Raji (cell line): Measurements from ENCODE around the gene JOSD1.

Source experiments
- POLR2A ChIP-seq: IDR thresholded peaks from 2 replicates; pipeline ENCODE4 v1.6.1; 2011; ENCODE audit warnings: low read depth, low read length, control low read depth; ENCODE audit not compliant: insufficient read depth

Gene JOSD1

GRCh38 chr22:38735465-38736256, 34.9 kb upstream of the JOSD1 start:
- no peak for TF ChIP-seq POLR2A

GRCh38 chr22:38735126-38735464, 34.4 kb upstream of the JOSD1 start:
- no peak for TF ChIP-seq POLR2A

DNA sequence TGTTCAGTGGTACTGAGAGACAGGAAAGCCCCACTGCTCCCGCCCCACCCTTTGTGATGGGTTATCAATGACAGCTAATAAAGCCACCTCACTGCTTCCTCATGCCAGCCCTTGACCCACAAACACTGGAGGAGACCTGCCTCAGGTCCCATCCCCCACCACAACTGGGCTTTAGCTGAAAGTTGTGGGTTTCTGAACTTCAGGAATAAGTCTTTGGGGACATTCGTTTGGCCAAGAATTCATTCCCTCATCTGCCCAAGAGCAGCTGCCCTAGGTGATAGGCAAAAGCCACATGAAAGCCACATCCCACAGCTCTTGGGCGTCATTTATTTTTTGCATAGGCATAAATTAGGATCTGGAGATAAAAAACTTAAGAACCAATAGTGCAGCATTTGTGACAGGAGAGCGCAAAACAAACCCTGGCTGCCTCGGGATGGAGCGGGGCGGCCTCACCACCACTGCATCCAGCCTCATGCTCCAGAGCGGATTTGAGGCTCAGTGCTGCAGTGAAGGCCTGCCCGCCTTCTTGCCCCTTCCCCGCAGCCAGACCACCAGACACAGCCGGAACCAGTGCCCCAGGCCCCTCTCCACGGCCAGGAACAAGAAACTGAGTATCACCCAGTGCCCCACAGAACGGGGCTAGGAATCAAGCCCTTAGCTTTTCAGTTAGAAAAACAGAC, 33.8 kb upstream of the JOSD1 start:
- no peak for TF ChIP-seq POLR2A

DNA sequence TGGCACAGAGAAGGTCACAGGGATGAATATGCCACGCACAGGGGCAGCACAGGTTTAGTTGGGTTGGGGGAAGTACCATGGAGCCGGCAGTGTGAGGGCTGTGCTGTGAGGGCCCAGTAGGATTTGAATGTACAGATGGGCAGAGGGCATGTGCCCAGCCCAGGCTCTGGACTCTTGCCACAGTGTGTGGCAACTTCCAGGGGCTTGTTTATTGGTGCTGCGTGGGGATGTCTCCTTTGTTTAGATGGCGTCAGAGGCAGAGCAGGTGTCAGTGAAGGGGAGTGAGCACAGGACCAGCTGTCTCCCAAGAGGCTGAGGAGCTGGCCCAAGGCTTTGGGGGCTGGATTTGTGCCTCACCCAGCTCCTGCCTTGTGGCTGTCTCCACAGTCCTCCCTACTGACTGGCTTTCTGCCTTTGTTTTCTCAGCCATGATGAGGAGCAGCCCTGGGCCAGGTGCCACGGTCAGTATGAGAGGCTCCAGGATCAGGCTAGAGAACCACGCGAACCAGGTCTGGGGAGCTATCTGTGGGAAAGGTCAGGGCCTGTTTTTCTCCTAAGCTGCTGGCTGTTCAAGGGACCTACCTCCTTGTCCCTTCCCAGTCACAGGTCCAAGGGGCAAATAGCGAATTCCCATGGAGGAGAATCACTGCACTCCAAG, 33.1 kb upstream of the JOSD1 start:
- no peak for TF ChIP-seq POLR2A

- TF ChIP-seq POLR2A: no peak
These were observed 32.6 kb upstream of the JOSD1 start for GRCh38 chr22:38733329-38733723.

DNA sequence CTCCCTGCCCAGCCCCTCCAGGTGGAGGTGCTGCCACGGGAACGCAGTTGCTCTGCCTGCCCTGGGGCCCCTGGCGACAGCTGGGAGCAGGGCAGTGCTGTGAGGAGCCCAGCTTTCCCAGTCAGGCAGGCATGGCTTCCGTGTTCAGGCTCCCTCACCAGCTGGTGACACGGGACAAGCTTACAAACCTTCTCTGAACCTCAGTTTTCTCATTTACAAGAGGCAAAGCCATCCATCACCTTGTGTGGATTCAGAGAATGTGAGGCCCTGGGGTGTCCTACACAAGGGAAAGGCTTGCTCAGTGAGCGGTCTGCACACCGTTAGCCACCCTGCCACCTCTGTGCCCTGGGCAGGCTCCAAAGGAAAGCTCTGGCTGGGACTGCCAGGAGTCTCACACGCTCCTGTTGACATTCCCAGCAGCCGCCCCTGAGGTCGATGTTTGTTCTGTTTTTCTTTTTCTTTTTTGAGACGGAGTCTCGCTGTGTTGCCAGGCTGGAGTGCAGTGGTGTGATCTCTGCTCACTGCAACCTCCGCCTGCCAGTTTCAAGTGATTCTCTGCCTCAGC, 31.6 kb upstream of the JOSD1 start:
- TF ChIP-seq POLR2A: no peak

DNA sequence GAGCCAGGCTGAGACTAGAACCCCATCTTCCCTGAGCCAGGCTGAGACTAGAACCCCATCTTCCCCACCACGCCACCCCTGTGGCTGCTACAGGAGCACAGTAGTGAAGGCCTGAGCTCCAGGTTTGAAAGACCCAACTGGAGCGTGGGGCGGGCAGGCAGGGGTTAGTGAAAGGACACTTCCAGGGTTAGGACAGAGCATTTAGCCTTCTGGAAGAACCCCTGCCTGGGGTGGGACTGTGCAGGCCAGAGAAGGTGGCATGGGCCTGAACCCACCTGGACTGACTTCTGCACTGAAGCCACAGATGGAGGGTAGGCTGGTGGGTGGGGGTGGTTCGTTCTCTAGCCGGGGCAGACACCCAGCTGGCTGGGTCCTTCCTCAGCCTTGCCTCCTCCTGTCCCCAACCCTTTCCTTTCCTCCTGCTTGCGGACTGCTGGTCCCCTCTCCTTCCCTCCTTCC, 31.0 kb upstream of the JOSD1 start:
- no peak for TF ChIP-seq POLR2A

- TF ChIP-seq POLR2A: no peak
These were observed 29.7 kb upstream of the JOSD1 start for GRCh38 chr22:38730411-38730871.

DNA sequence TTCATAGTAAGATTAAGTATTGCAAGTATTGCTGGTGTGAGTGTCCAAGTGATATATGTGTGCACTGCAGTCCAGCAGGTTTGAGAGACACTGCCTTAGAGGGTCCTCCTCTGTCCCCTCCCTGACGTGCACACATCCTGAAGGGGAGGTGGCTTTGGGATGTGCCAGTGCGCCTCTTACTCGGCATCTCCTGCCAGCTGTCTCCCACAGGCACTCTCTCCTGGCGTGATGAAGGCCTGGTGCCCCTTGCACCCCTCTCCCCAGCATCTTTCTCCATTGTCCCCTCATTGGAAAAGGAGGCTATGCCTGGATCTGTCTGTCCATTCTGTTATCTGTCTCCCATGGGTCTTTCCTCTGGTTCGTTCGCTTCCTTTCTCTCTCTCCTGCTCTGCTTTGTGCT, 29.2 kb upstream of the JOSD1 start:
- TF ChIP-seq POLR2A: no peak

- TF ChIP-seq POLR2A: no peak
These were observed 28.4 kb upstream of the JOSD1 start for GRCh38 chr22:38728871-38729796.

GRCh38 chr22:38727530-38728451, 27.0 kb upstream of the JOSD1 start:
- TF ChIP-seq POLR2A: no peak

GRCh38 chr22:38727123-38727522, 26.4 kb upstream of the JOSD1 start:
- no peak for TF ChIP-seq POLR2A

DNA sequence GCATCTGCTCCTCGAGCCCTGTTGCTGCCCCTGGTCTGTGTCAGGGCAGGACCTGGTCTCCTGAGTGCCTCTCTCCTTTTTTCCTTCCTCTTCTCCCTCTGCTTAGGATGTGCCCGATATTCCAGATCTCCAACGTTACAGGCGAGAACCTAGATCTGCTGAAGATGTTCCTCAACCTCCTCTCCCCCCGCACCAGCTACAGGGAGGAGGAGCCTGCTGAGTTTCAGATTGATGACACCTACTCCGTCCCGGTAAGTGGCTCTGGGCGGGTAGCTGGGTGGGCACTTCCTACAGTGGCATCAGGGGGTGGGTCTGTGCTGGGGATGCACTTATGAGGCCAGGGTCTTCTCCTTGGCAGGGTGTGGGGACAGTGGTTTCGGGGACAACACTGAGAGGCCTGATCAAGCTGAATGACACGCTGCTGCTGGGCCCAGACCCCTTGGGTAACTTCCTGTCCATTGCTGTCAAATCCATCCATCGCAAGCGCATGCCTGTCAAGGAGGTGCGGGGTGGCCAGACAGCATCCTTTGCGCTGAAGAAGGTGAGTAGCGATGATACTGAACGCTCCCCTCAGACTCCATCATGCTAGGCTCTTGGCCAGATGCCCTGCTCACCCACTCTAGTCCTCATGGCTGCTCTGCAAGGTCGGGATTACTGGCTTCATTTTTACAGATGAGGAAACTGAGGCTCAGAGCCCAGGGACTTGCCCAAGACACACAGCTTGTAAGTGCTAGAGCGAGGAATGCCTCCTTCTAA, 25.3 kb upstream of the JOSD1 start:
- no peak for TF ChIP-seq POLR2A
